ENCODE data around the gene SEZ6. TPM values are rescaled to one million over a fixed set of nuclear protein-coding genes. Genes with fewer than 3 reads are reported as not detected.

SEZ6 gene
- total RNA-seq, 1 donor from 2014 or later, result 10.1 TPM

DNA sequence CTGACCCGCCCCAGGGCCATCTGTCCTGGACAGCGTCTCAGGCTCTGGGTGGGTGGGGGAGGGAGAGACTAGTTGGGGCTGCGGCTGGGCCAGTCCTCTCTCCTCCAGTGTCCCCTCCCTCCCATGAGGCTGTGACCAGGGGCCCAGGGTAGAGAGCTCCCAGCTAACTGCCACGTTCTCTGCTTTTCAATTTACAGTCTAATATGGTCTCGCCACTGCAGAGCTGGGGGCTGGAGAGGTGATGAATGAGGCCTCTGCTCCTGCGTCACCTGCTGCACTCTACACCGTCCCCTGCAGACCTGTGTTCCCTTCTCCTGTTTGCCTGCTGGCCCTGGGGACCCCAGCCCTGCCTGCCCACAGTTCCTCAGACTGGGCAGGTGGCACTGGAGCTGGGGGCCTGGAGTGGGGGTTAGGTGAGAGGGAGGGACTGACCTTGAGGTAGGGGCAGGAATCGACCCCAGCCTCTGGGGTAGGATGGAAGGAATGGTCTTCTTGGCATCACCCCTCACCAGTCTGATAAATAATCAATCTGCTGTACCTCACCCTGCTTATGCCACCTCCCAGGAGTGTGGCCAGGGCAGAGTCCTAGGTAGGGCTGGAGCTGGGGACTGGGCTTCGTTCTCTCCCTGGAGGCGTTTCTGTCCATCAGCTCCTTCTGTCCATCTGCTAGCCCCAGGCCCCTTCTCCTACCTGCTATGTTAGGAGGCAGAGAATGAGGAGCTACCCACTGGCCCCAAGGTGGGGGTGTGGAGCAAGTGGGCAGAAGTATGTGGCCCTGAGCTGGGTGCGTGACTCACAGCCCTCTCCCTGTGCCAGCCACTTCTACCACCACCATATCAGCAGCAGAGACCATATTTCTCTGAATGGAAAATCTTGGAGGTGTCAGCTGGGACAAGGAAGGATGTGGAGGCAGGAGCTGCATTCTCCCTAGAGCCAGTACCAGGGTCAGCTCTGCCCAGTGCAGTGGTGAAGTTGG is 12.9 kb downstream of the SEZ6 start:
- DNase-seq (ENCODE audit: low spot score, unreplicated experiment), result no peak
- TF ChIP-seq, protein P1, sequence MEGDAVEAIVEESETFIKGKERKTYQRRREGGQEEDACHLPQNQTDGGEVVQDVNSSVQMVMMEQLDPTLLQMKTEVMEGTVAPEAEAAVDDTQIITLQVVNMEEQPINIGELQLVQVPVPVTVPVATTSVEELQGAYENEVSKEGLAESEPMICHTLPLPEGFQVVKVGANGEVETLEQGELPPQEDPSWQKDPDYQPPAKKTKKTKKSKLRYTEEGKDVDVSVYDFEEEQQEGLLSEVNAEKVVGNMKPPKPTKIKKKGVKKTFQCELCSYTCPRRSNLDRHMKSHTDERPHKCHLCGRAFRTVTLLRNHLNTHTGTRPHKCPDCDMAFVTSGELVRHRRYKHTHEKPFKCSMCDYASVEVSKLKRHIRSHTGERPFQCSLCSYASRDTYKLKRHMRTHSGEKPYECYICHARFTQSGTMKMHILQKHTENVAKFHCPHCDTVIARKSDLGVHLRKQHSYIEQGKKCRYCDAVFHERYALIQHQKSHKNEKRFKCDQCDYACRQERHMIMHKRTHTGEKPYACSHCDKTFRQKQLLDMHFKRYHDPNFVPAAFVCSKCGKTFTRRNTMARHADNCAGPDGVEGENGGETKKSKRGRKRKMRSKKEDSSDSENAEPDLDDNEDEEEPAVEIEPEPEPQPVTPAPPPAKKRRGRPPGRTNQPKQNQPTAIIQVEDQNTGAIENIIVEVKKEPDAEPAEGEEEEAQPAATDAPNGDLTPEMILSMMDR (IDR thresholded peaks at IDR 0.05; ENCODE audit: unreplicated experiment), result no peak
- Mint-ChIP-seq H3K36me3 (ENCODE audit: insufficient read depth) (no peaks in the 10 kb centered on the region), H3K4me1 (ENCODE audit: low read depth) (peaks cover 2% of the 10 kb centered on the region), H3K27me3 (peaks cover 14% of the 10 kb centered on the region), H3K9me3 (ENCODE audit: low read depth) (no peaks in the 10 kb centered on the region), H3K27ac (no peak overlapping the region), H3K4me3 (ENCODE audit: low read depth) (no peak overlapping the region)

DNA sequence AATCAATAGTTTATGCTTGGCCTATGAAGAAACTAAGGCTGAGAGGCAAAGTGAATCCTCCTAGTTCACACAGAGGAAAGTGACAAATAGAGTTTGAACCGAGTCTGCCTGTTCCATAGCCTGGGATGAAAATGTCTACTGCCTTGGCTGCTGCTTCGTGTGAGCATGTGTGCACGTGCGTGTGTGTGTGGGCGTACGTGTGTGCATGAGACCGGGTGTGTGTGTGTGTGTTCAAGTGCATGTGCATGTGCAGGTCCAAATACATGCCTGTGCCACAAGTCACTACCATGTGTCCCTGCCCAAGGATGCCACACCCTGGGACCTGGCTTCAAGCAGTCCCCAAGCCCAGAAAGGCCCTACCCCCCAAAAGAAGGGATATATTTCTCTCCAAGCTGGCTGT is 13.6 kb downstream of the SEZ6 start:
- Mint-ChIP-seq H3K36me3 (ENCODE audit: insufficient read depth) (no peaks in the 10 kb centered on the region), H3K4me1 (ENCODE audit: low read depth) (peaks cover 6% of the 10 kb centered on the region), H3K27me3 (peaks cover 14% of the 10 kb centered on the region), H3K4me3 (ENCODE audit: low read depth) (no peak overlapping the region), H3K9me3 (ENCODE audit: low read depth) (no peaks in the 10 kb centered on the region), H3K27ac (no peak overlapping the region)
- TF ChIP-seq, protein P1 (IDR thresholded peaks at IDR 0.05; ENCODE audit: unreplicated experiment), result no peak
- DNase-seq (ENCODE audit: low spot score, unreplicated experiment), result no peak

DNA sequence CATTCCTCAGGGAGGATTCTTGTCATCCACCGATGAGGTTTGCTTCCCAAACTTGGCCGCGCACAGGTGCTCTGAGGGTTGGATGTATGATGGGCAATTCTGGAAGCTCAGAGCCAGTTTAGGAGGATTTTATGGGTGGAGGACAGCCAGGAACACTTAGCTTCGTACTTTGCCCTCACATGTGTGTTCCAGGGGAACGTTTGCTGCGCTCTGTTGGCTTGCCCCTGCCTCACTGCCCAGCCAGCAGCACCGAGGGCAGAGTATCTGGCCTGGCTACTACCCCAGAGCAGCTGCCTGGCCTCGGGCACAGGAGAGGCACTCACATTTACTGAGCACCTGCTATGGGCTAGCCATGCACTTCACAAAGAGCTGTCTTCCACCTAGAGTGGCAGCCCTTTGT is 14.1 kb downstream of the SEZ6 start:
- TF ChIP-seq, protein P1 (IDR thresholded peaks at IDR 0.05; ENCODE audit: unreplicated experiment), result no peak
- Mint-ChIP-seq H3K9me3 (ENCODE audit: low read depth) (no peaks in the 10 kb centered on the region), H3K27me3 (peaks cover 10% of the 10 kb centered on the region), H3K36me3 (ENCODE audit: insufficient read depth) (no peaks in the 10 kb centered on the region), H3K27ac (no peak overlapping the region), H3K4me1 (ENCODE audit: low read depth) (peaks cover 7% of the 10 kb centered on the region), H3K4me3 (ENCODE audit: low read depth) (no peak overlapping the region)
- DNase-seq (ENCODE audit: low spot score, unreplicated experiment), result no peak

DNA sequence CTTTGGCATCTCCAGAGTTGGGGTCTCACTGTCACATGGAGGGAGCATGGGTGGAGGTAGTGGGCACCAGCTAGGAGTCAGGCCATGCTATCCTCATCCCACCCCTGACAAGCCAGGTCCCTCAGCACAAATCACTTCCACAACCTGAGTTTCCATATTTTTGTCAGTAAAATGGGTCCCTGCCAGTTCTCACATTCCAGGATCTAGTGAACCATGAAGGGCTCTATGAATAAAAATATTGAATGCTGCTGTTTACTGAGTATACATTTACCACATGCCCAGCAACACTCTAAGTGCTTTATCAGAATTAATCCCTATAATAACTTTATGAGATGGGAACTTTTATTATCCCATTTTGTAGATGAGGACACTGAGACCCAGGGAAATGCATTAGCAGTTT is 16.8 kb downstream of the SEZ6 start:
- H3K36me3 Mint-ChIP-seq (ENCODE audit: insufficient read depth), result no peaks in the 10 kb centered on the region
- no peak for DNase-seq (ENCODE audit: low spot score, unreplicated experiment)
- no peaks in the 10 kb centered on the region for H3K9me3 Mint-ChIP-seq (ENCODE audit: low read depth)
- peaks cover 16% of the 10 kb centered on the region for H3K4me1 Mint-ChIP-seq (ENCODE audit: low read depth)
- H3K4me3 Mint-ChIP-seq (ENCODE audit: low read depth), result no peak overlapping the region
- TF ChIP-seq, protein P1 (IDR thresholded peaks at IDR 0.05; ENCODE audit: unreplicated experiment), result no peak
- no peak overlapping the region for H3K27ac Mint-ChIP-seq
- peaks cover 23% of the 10 kb centered on the region for H3K27me3 Mint-ChIP-seq

DNA sequence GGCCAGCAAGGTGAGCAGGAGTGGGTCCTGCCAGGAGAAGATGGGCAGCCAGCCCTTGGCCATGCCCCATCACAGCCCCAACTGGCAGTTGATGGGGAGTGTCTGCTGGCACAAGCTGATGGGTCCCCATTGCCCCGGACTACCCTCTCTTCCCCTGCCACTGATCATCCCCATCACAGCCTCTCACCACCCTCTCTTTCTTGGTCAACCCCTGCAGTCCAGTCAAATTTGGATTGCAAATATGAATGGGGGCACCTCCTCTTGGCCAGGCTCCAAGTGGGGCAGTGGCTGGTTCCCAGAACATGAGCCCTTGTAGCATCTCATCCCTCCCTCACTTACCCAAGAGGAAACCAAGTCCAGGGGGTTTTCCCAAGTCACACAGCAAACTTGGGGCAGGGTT is 17.4 kb downstream of the SEZ6 start:
- Mint-ChIP-seq H3K36me3 (ENCODE audit: insufficient read depth) (no peaks in the 10 kb centered on the region), H3K4me3 (ENCODE audit: low read depth) (no peak overlapping the region), H3K27me3 (peaks cover 28% of the 10 kb centered on the region), H3K27ac (no peak overlapping the region), H3K4me1 (ENCODE audit: low read depth) (peaks cover 18% of the 10 kb centered on the region), H3K9me3 (ENCODE audit: low read depth) (no peaks in the 10 kb centered on the region)
- TF ChIP-seq, protein P1 (IDR thresholded peaks at IDR 0.05; ENCODE audit: unreplicated experiment), result no peak
- DNase-seq (ENCODE audit: low spot score, unreplicated experiment), result no peak

Data from progenitor cell of endocrine pancreas (in vitro differentiated cells).